Hepatocyte (in vitro differentiated cells): ENCODE measurements around the gene MITF. TPM values are rescaled to one million over a fixed set of nuclear protein-coding genes. Genes with fewer than 3 reads are reported as not detected.

Experiments used
- DNase-seq: peaks from one replicate; pipeline ENCODE4 v3.0.0-alpha.2; 2016; ENCODE audit warnings: low spot score
- H2AFZ ChIP-seq: fragments of 200-600 bp; sonication (generic); 2 replicates; pipeline ENCODE4 v1.6.0; 2016; ENCODE audit warnings: antibody characterized with exemption, mild to moderate bottlenecking
- H3K27ac ChIP-seq: fragments of 200-600 bp; sonication (generic); 2 replicates; pipeline ENCODE4 v1.5.1; 2016; ENCODE audit warnings: mild to moderate bottlenecking
- H3K27me3 ChIP-seq: fragments of 200-600 bp; sonication (generic); 2 replicates; pipeline ENCODE4 v1.6.1; 2016
- H3K36me3 ChIP-seq: fragments of 200-600 bp; sonication (generic); replicated peaks from 2 replicates; pipeline ENCODE4 v1.5.1; 2016; ENCODE audit warnings: low read depth; ENCODE audit not compliant: insufficient read depth
- H3K4me1 ChIP-seq: fragments of 200-600 bp; sonication (generic); 2 replicates; pipeline ENCODE4 v1.5.1; 2016; ENCODE audit warnings: mild to moderate bottlenecking, moderate library complexity; ENCODE audit not compliant: insufficient read depth
- H3K4me2 ChIP-seq: fragments of 200-600 bp; sonication (generic); 2 replicates; pipeline ENCODE4 v1.6.0; 2016
- H3K4me3 ChIP-seq: fragments of 200-600 bp; sonication (generic); 2 replicates; pipeline ENCODE4 v1.5.1; 2016; ENCODE audit warnings: mild to moderate bottlenecking
- H3K79me2 ChIP-seq: fragments of 200-600 bp; sonication (generic); 2 replicates; pipeline ENCODE4 v1.6.0; 2017; ENCODE audit warnings: mild to moderate bottlenecking
- H3K9me2 ChIP-seq: fragments of 200-600 bp; sonication (generic); replicated peaks from 2 replicates; pipeline ENCODE4 v1.6.0; 2017; ENCODE audit warnings: mild to moderate bottlenecking; ENCODE audit not compliant: insufficient read depth
- H3K9me3 ChIP-seq: fragments of 200-600 bp; sonication (generic); 2 replicates; pipeline ENCODE4 v1.5.1; 2016; ENCODE audit warnings: low read depth, mild to moderate bottlenecking
- H4K20me1 ChIP-seq: fragments of 200-600 bp; sonication (generic); 2 replicates; pipeline ENCODE4 v1.6.0; 2016; ENCODE audit warnings: mild to moderate bottlenecking; ENCODE audit not compliant: insufficient read depth, poor library complexity, severe bottlenecking
- EZH2 ChIP-seq: fragments of 200-600 bp; sonication (generic); IDR thresholded peaks from 2 replicates; pipeline ENCODE4 v1.6.1; 2016; ENCODE audit warnings: antibody characterized with exemption, mild to moderate bottlenecking, borderline replicate concordance
- EZH2phosphoT487 ChIP-seq: fragments of 200-600 bp; sonication (generic); IDR thresholded peaks from one replicate; pipeline ENCODE4 v1.6.1; 2018; ENCODE audit warnings: antibody characterized with exemption, mild to moderate bottlenecking, low read depth, moderate library complexity; ENCODE audit not compliant: unreplicated experiment, severe bottlenecking
- WGBS: methylation state at CpG from one replicate; pipeline ENCODE4 v1.1.6; 2016; ENCODE audit warnings: low lambda C conversion rate; ENCODE audit errors: missing lambda C conversion rate; 5-methylcytosine and 5-hydroxymethylcytosine counted together
- polyA plus RNA-seq: library from polyadenylated mRNA; unstranded; fragments of >200 nt; fragmentation: Nextera tagmentation; extraction: Ambion mirVana; gene quantifications from 2 replicates; pipeline ENCODE4 v1.2.1, GENCODE V29; 2016
- small RNA-seq: library from RNA; depleted of rRNA; stranded (forward); fragments of <200 nt; gene quantifications from one replicate; pipeline ENCODE3, GENCODE V24; 2014
- total RNA-seq: library from RNA; depleted of rRNA; stranded (reverse); fragments of >200 nt; gene quantifications from 2 replicates; pipeline ENCODE4 v1.2.3, GENCODE V29; 2014
- TF ChIP-seq, protein P1 (sequence below): fragments of 200-600 bp; sonication (generic); IDR thresholded peaks from 2 replicates; pipeline ENCODE4 v1.5.1; 2016; ENCODE audit warnings: antibody characterized with exemption, mild to moderate bottlenecking; ENCODE audit not compliant: poor library complexity

The MITF gene
- total and polyA plus RNA-seq, 2 experiments from 2014 or later: 7.1 to 14.2 TPM

DNA sequence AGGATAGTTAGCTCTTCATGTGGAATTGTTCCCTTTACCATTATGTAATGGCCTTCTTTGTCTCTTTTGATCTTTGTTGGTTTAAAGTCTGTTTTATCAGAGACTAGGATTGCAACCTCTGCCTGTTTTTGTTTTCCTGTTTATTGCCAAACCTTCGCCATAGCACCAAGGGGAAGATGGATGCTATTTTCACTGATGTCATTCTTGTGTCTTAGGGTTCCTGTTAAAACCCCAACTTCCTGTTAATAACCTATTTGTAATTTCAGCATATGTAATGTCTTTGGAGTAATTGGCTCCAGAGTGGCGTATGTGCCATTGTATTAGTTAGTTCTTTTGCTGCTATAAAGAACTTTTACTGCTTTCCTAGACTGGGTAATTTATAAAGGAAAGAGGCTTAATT is 271.1 kb downstream of the MITF start:
- no peak for DNase-seq
- no peaks in the 10 kb centered on the region for H3K9me2 ChIP-seq
- no peak overlapping the region for H3K4me2 ChIP-seq
- 93% methylated on average over 2 of the region's 2 CpGs for WGBS
- no peak for TF ChIP-seq EZH2phosphoT487
- TF ChIP-seq, protein P1, sequence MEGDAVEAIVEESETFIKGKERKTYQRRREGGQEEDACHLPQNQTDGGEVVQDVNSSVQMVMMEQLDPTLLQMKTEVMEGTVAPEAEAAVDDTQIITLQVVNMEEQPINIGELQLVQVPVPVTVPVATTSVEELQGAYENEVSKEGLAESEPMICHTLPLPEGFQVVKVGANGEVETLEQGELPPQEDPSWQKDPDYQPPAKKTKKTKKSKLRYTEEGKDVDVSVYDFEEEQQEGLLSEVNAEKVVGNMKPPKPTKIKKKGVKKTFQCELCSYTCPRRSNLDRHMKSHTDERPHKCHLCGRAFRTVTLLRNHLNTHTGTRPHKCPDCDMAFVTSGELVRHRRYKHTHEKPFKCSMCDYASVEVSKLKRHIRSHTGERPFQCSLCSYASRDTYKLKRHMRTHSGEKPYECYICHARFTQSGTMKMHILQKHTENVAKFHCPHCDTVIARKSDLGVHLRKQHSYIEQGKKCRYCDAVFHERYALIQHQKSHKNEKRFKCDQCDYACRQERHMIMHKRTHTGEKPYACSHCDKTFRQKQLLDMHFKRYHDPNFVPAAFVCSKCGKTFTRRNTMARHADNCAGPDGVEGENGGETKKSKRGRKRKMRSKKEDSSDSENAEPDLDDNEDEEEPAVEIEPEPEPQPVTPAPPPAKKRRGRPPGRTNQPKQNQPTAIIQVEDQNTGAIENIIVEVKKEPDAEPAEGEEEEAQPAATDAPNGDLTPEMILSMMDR: no peak
- H3K27me3 ChIP-seq: no peaks in the 10 kb centered on the region
- no peaks in the 10 kb centered on the region for H3K9me3 ChIP-seq
- H3K4me1 ChIP-seq: no peaks in the 10 kb centered on the region
- H2AFZ ChIP-seq: no peak overlapping the region
- H3K79me2 ChIP-seq: no peaks in the 10 kb centered on the region
- no peak overlapping the region for H3K27ac ChIP-seq
- H3K4me3 ChIP-seq: no peak overlapping the region
- no peaks in the 10 kb centered on the region for H3K36me3 ChIP-seq
- H4K20me1 ChIP-seq: no peaks in the 10 kb centered on the region

DNA sequence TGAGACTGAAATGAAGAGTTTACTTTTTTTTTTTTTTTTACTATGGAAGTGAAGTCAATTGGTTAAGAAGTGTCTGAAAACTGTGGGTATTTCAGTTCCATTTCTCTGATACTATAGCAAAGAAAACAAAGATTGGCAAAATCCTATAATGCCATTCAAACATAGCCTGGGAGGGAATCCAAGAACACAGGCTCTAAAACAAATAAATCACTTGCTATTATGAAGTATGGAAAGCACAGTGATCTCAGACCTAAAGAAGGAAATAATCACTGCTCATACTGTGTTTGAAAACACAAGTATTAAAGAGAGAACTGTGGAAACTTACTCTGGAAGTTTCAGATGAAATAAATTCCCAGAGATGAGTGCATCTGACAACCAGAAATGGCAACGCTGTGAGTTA is 272.3 kb downstream of the MITF start:
- no peaks in the 10 kb centered on the region for H3K9me2 ChIP-seq
- TF ChIP-seq, protein P1: no peak
- TF ChIP-seq EZH2phosphoT487 (no peak), EZH2 (no peak)
- no peaks in the 10 kb centered on the region for H3K79me2 ChIP-seq
- H4K20me1 ChIP-seq: no peaks in the 10 kb centered on the region
- no peaks in the 10 kb centered on the region for H3K36me3 ChIP-seq
- H3K4me3 ChIP-seq: no peak overlapping the region
- H3K4me1 ChIP-seq: no peaks in the 10 kb centered on the region
- H3K27me3 ChIP-seq: no peaks in the 10 kb centered on the region
- WGBS: 91% methylated on average over 1 of the region's 1 CpG
- no peak overlapping the region for H3K27ac ChIP-seq
- H2AFZ ChIP-seq: no peak overlapping the region
- DNase-seq: no peak
- no peaks in the 10 kb centered on the region for H3K9me3 ChIP-seq
- no peak overlapping the region for H3K4me2 ChIP-seq

Small RNA genes within 50 kb of the gene (small RNA-seq; reads per million reads assigned to genes)
- gene RN7SL418P: not detected
